H1 (cell line): ENCODE measurements around the gene TBC1D9. TPM values are rescaled to one million over a fixed set of nuclear protein-coding genes. Genes with fewer than 3 reads are reported as not detected.

ENCODE experiments used
- CTCF ChIA-PET: fragments of 300-600 bp; sonication (Branson Sonifier 250); formaldehyde crosslinking; loops from one replicate; lab custom pipeline; 2021; ENCODE audit not compliant: partially characterized antibody; lab: Charles Lee
- POLR2A ChIA-PET: fragments of 300-600 bp; sonication (Branson Sonifier 250); formaldehyde crosslinking; loops from one replicate; lab custom pipeline; 2021; ENCODE audit warnings: inconsistent platforms; ENCODE audit not compliant: partially characterized antibody; lab: Charles Lee
- DNase-seq, 2 experiments: peaks; one replicate each; pipeline versions ENCODE4 v3.0.0 to v3.0.0-alpha.2; 2010 to 2022; ENCODE audit warnings: low spot score in 2 of 2, low read depth in 1 of 2, mixed read lengths in 1 of 2
- FAIRE-seq: peaks from 2 replicates; lab custom pipeline; 2011; peaks lifted over from hg19 to GRCh38; lab: Jason Lieb, UNC
- H2AFZ ChIP-seq: 2 replicates; pipeline ENCODE4 v1.8.1; 2012; ENCODE audit warnings: low read length, inconsistent platforms
- H2AK5ac ChIP-seq: 2 replicates; pipeline ENCODE4 v1.6.1; 2013; ENCODE audit warnings: low read depth, low read length
- H2BK120ac ChIP-seq: replicated peaks from 2 replicates; pipeline ENCODE3; 2013; ENCODE audit warnings: low read depth, low read length, inconsistent platforms
- H2BK12ac ChIP-seq: 2 replicates; pipeline ENCODE4 v1.6.1; 2013; ENCODE audit warnings: low read depth, low read length
- H2BK15ac ChIP-seq: 2 replicates; pipeline ENCODE4 v1.6.1; 2013; ENCODE audit warnings: low read length
- H2BK20ac ChIP-seq: 2 replicates; pipeline ENCODE4 v1.6.1; 2013; ENCODE audit warnings: low read length
- H2BK5ac ChIP-seq: 2 replicates; pipeline ENCODE4 v1.6.1; 2013; ENCODE audit warnings: low read depth, low read length
- H3K14ac ChIP-seq: 2 replicates; pipeline ENCODE4 v1.6.1; 2013; ENCODE audit warnings: inconsistent platforms; ENCODE audit not compliant: insufficient read length
- H3K18ac ChIP-seq: 2 replicates; pipeline ENCODE4 v1.6.1; 2013; ENCODE audit warnings: low read length; ENCODE audit errors: extremely low read depth
- H3K23ac ChIP-seq: 2 replicates; pipeline ENCODE4 v1.6.1; 2013; ENCODE audit warnings: inconsistent platforms; ENCODE audit not compliant: insufficient read length
- H3K23me2 ChIP-seq: 2 replicates; pipeline ENCODE4 v1.6.1; 2013; ENCODE audit warnings: low read depth, low read length
- H3K27ac ChIP-seq: 2 replicates; pipeline ENCODE4 v1.6.1; 2011; ENCODE audit warnings: low read depth, low read length, inconsistent platforms
- H3K27me3 ChIP-seq, 4 experiments: replicated peaks in 1 of 4; 1 replicate in 1 of 4; 2 replicates in 3 of 4; pipeline versions ENCODE4 v1.6.1 to v1.8.1; 2011 to 2013; ENCODE audit warnings: low read length in 3 of 4, mild to moderate bottlenecking in 3 of 4, inconsistent platforms in 2 of 4, mixed read lengths in 2 of 4, moderate library complexity in 1 of 4; ENCODE audit not compliant: control insufficient read depth in 3 of 4, insufficient read depth in 3 of 4; ENCODE audit errors: extremely low read depth in 1 of 4
- H3K36me3 ChIP-seq, 4 experiments: 2 replicates each; pipeline versions ENCODE4 v1.6.1 to v1.8.1; 2011 to 2013; ENCODE audit warnings: mild to moderate bottlenecking in 4 of 4, low read length in 3 of 4, moderate library complexity in 2 of 4, control low read depth in 1 of 4, inconsistent platforms in 1 of 4; ENCODE audit not compliant: insufficient read depth in 4 of 4, control insufficient read depth in 2 of 4
- H3K4ac ChIP-seq: replicated peaks from 2 replicates; pipeline ENCODE3; 2013; ENCODE audit warnings: low read length, low read depth, mixed read lengths, inconsistent platforms; ENCODE audit not compliant: insufficient read length
- H3K4me1 ChIP-seq, 4 experiments: replicated peaks in 1 of 4; 1 replicate in 1 of 4; 2 replicates in 3 of 4; pipeline versions ENCODE4 v1.6.1 to v1.8.1; 2011 to 2013; ENCODE audit warnings: low read length in 3 of 4, inconsistent platforms in 2 of 4, mixed read lengths in 1 of 4; ENCODE audit not compliant: insufficient read depth in 4 of 4, control insufficient read depth in 3 of 4
- H3K4me2 ChIP-seq, 2 experiments: 2 replicates each; pipeline versions ENCODE4 v1.6.1 to v1.8.1; 2011 to 2013; ENCODE audit warnings: low read depth in 2 of 2, low read length in 2 of 2, control low read depth in 1 of 2, inconsistent platforms in 1 of 2, mild to moderate bottlenecking in 1 of 2; ENCODE audit not compliant: insufficient read depth in 1 of 2
- H3K4me3 ChIP-seq, 4 experiments: fragments of 200-600, 300-600 bp in 1 of 4; sonication (generic), shearing (Covaris generic), sonication (Bioruptor Twin) in 1 of 4; 2 replicates each; pipeline versions ENCODE4 v1.5.1 to v1.8.1; 2011 to 2016; ENCODE audit warnings: low read length in 4 of 4, low read depth in 3 of 4, control low read depth in 2 of 4, inconsistent platforms in 2 of 4, mild to moderate bottlenecking in 2 of 4, mixed read lengths in 1 of 4, moderate library complexity in 1 of 4; ENCODE audit not compliant: insufficient read depth in 2 of 4; ENCODE audit errors: extremely low read depth in 1 of 4
- H3K56ac ChIP-seq: replicated peaks from 2 replicates; pipeline ENCODE3; 2013; ENCODE audit warnings: low read depth, mild to moderate bottlenecking, mixed read lengths, low read length, inconsistent platforms; ENCODE audit not compliant: insufficient read length
- H3K79me1 ChIP-seq: 2 replicates; pipeline ENCODE4 v1.6.1; 2013; ENCODE audit warnings: low read depth, low read length, control low read depth
- H3K79me2 ChIP-seq, 2 experiments: 2 replicates each; pipeline versions ENCODE4 v1.6.1 to v1.8.1; 2012 to 2013; ENCODE audit warnings: low read length in 2 of 2, mild to moderate bottlenecking in 2 of 2, inconsistent platforms in 1 of 2; ENCODE audit not compliant: insufficient read depth in 2 of 2, control insufficient read depth in 1 of 2
- H3K9ac ChIP-seq, 4 experiments: replicated peaks in 1 of 4; 1 replicate in 1 of 4; 2 replicates in 3 of 4; pipeline versions ENCODE4 v1.6.1 to v1.8.1; 2011 to 2013; ENCODE audit warnings: low read depth in 3 of 4, low read length in 3 of 4, control low read depth in 2 of 4, mild to moderate bottlenecking in 2 of 4, moderate library complexity in 2 of 4, inconsistent platforms in 1 of 4; ENCODE audit errors: extremely low read depth in 1 of 4
- H3K9me3 ChIP-seq, 2 experiments: 2 replicates each; pipeline versions ENCODE4 v1.6.1 to v1.8.1; 2012 to 2013; ENCODE audit warnings: mild to moderate bottlenecking in 2 of 2, moderate library complexity in 2 of 2, control low read depth in 1 of 2, inconsistent platforms in 1 of 2, low read depth in 1 of 2, low read length in 1 of 2, mixed read lengths in 1 of 2; ENCODE audit not compliant: insufficient read depth in 2 of 2
- H4K20me1 ChIP-seq, 2 experiments: replicated peaks in 1 of 2; 2 replicates each; pipeline versions ENCODE3 to v1.8.1; 2011 to 2013; ENCODE audit warnings: inconsistent platforms in 2 of 2, low read length in 2 of 2, mild to moderate bottlenecking in 1 of 2; ENCODE audit not compliant: insufficient read depth in 2 of 2, control insufficient read depth in 1 of 2
- H4K5ac ChIP-seq: 2 replicates; pipeline ENCODE4 v1.6.1; 2013; ENCODE audit warnings: low read length, low read depth, mixed read lengths, inconsistent platforms; ENCODE audit not compliant: insufficient read length
- H4K8ac ChIP-seq: 2 replicates; pipeline ENCODE4 v1.8.0; 2013; ENCODE audit warnings: mild to moderate bottlenecking, moderate library complexity, low read length, inconsistent platforms; ENCODE audit not compliant: insufficient read depth; ENCODE audit errors: extremely low read depth
- H4K91ac ChIP-seq: replicated peaks from 2 replicates; pipeline ENCODE3; 2013; ENCODE audit warnings: low read length, mixed read lengths, inconsistent platforms; ENCODE audit not compliant: insufficient read length
- EP300 ChIP-seq, 2 experiments: IDR thresholded peaks; 1 replicate in 1 of 2; 2 replicates in 1 of 2; pipeline ENCODE4 v1.6.1; 2011 to 2012; ENCODE audit warnings: low read depth in 2 of 2, low read length in 2 of 2, mild to moderate bottlenecking in 2 of 2, borderline replicate concordance in 1 of 2, inconsistent platforms in 1 of 2, moderate library complexity in 1 of 2
- EZH2 ChIP-seq: fragments of 200-600 bp; sonication (generic); IDR thresholded peaks from 2 replicates; pipeline ENCODE4 v1.7.1; 2012; ENCODE audit warnings: low read depth, mild to moderate bottlenecking, moderate library complexity, low read length, inconsistent platforms; ENCODE audit not compliant: severe bottlenecking
- HDAC6 ChIP-seq: IDR thresholded peaks from one replicate; pipeline ENCODE4 v1.7.1; 2012; ENCODE audit warnings: low read depth, mild to moderate bottlenecking, inconsistent platforms, low read length, moderate library complexity
- POLR2A ChIP-seq, 2 experiments: IDR thresholded peaks; 1 replicate in 1 of 2; 2 replicates in 1 of 2; pipeline ENCODE4 v1.6.1; 2011; ENCODE audit warnings: low read depth in 2 of 2, low read length in 2 of 2, mild to moderate bottlenecking in 2 of 2; ENCODE audit errors: control extremely low read depth in 1 of 2
- RNF2 ChIP-seq: fragments of 200-900, 300-1000 bp; sonication (generic); IDR thresholded peaks from 2 replicates; pipeline ENCODE4 v1.7.1; 2016; ENCODE audit warnings: borderline replicate concordance, low read depth, mild to moderate bottlenecking, antibody characterized with exemption, low read length; ENCODE audit not compliant: poor library complexity, severe bottlenecking; ENCODE audit errors: missing control alignments
- SIX5 ChIP-seq: IDR thresholded peaks from 2 replicates; pipeline ENCODE4 v1.6.1; 2011; ENCODE audit warnings: mild to moderate bottlenecking, low read depth, low read length
- SP2 ChIP-seq: IDR thresholded peaks from 2 replicates; pipeline ENCODE4 v1.6.1; 2012; ENCODE audit warnings: mild to moderate bottlenecking, low read length, inconsistent platforms
- TAF7 ChIP-seq: optimal IDR thresholded peaks from 2 replicates; pipeline ENCODE3; 2011; ENCODE audit warnings: low read depth, mild to moderate bottlenecking, inconsistent platforms, low read length, moderate library complexity, borderline replicate concordance
- WGBS, 2 experiments: shearing (Covaris generic) in 1 of 2; methylation state at CpG; one replicate each; pipeline versions ENCODE4 v1.1.6 to v1.1.7; 2013 to 2015; ENCODE audit warnings: low lambda C conversion rate in 2 of 2, mixed read lengths in 2 of 2, inconsistent platforms in 1 of 2, low coverage in 1 of 2, missing lambda C conversion rate in 1 of 2; ENCODE audit not compliant: insufficient replicate concordance in 2 of 2, insufficient coverage in 1 of 2, insufficient read length in 1 of 2; ENCODE audit errors: extremely low coverage in 1 of 2, missing lambda C conversion rate in 1 of 2; 5-methylcytosine and 5-hydroxymethylcytosine counted together
- polyA plus RNA-seq, 7 experiments: library from polyadenylated mRNA; depleted of rRNA in 3 of 7; stranded (reverse) in 5 of 7; unstranded in 2 of 7; fragments of >200 nt in 5 of 7; fragments of 200-250 nt in 2 of 7; gene quantifications; 1 replicate in 5 of 7; 2 replicates in 1 of 7; 4 replicates in 1 of 7; pipeline versions ENCODE4 v1.2.1 to v1.2.3, GENCODE V29; 2011 to 2013; ENCODE audit warnings: missing spikeins in 2 of 7, mixed read lengths in 2 of 7
- total RNA-seq: library from RNA; stranded (reverse); fragmentation: NEBNext Ultra II Directional; extraction: Animal tissue kit (Norgen Biotek cat#: 25700); gene quantifications from 2 replicates; pipeline ENCODE4 v1.2.1, GENCODE V29; 2021
- TF ChIP-seq, protein P1 (sequence below), 3 experiments: IDR thresholded peaks; 1 replicate in 2 of 3; 2 replicates in 1 of 3; pipeline versions ENCODE4 v1.5.1 to v1.6.1; 2011; ENCODE audit warnings: low read length in 3 of 3, mild to moderate bottlenecking in 3 of 3, inconsistent platforms in 2 of 3, low read depth in 1 of 3, moderate library complexity in 1 of 3; ENCODE audit not compliant: insufficient read depth in 1 of 3; ENCODE audit errors: control extremely low read depth in 1 of 3

Gene TBC1D9
- total and polyA plus RNA-seq, 2 of the 8 experiments (the other 6 are each of a cell fraction or from before 2014, with no cell fraction given) = 0.94 to 1.0 TPM

DNA sequence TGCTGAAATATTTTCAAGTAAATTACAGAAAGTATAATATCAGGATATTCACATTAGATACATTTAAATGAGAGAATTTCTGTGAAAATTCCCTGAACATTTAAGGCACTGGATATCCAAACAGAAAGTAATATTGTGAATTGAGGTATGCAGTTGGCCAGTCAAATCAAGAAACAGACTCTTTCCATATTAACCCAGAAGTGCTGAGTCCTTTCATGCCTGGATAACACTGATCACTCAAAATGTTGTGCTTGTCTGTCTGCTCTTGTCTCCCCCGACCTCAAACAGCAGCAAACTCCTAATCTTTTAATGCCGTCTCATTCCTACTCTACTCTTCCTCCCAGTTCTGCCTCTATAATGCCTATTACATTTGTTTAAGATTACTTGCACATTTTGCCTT is 51.2 kb downstream of the TBC1D9 start:
- TF ChIP-seq EZH2 = no peak
- TF ChIP-seq RNF2 = no peak
- TF ChIP-seq SP2 = no peak
- no peak for TF ChIP-seq HDAC6
- no peak for TF ChIP-seq SIX5
- TF ChIP-seq TAF7 = no peak
- TF ChIP-seq, protein P1, sequence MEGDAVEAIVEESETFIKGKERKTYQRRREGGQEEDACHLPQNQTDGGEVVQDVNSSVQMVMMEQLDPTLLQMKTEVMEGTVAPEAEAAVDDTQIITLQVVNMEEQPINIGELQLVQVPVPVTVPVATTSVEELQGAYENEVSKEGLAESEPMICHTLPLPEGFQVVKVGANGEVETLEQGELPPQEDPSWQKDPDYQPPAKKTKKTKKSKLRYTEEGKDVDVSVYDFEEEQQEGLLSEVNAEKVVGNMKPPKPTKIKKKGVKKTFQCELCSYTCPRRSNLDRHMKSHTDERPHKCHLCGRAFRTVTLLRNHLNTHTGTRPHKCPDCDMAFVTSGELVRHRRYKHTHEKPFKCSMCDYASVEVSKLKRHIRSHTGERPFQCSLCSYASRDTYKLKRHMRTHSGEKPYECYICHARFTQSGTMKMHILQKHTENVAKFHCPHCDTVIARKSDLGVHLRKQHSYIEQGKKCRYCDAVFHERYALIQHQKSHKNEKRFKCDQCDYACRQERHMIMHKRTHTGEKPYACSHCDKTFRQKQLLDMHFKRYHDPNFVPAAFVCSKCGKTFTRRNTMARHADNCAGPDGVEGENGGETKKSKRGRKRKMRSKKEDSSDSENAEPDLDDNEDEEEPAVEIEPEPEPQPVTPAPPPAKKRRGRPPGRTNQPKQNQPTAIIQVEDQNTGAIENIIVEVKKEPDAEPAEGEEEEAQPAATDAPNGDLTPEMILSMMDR (IDR thresholded peaks at IDR 0.05; ENCODE audit: control extremely low read depth in 1 of 3, insufficient read depth in 1 of 3, low read depth in 1 of 3, low read length in 3 of 3) = no peak
- no peak for TF ChIP-seq EP300 (IDR thresholded peaks at IDR 0.05; ENCODE audit: borderline replicate concordance in 1 of 2, low read depth in 2 of 2, low read length in 2 of 2)
- no peak for TF ChIP-seq POLR2A (IDR thresholded peaks at IDR 0.05; ENCODE audit: control extremely low read depth in 1 of 2, low read depth in 2 of 2, low read length in 2 of 2)

More for the DNA sequence above, 51.2 kb downstream of the TBC1D9 start:
- no peaks in the 10 kb centered on the region for H4K20me1 ChIP-seq
- CTCF ChIA-PET = no interaction called here
- H3K79me1 ChIP-seq = no peaks in the 10 kb centered on the region
- H3K18ac ChIP-seq = no peak overlapping the region
- no peak overlapping the region for H4K91ac ChIP-seq
- H3K79me2 ChIP-seq = no peaks in the 10 kb centered on the region
- no peak overlapping the region for H3K4ac ChIP-seq
- no peak overlapping the region for H4K5ac ChIP-seq
- H3K9ac ChIP-seq = no peak overlapping the region
- H2AK5ac ChIP-seq = no peak overlapping the region
- no peaks in the 10 kb centered on the region for H3K27me3 ChIP-seq
- no peak overlapping the region for H3K23ac ChIP-seq
- no peaks in the 10 kb centered on the region; the same call in 1 of the 2 replicates for H3K23me2 ChIP-seq
- no peaks in the 10 kb centered on the region for H3K36me3 ChIP-seq
- H2AFZ ChIP-seq = no peak overlapping the region
- no peak for DNase-seq
- H3K27ac ChIP-seq = no peak overlapping the region
- no peaks in the 10 kb centered on the region; a peak in 1 of 7 replicates for H3K4me1 ChIP-seq
- H2BK5ac ChIP-seq = no peak overlapping the region
- H2BK15ac ChIP-seq = no peak overlapping the region
- no peak overlapping the region for H3K56ac ChIP-seq
- peaks cover 6 to 8% of the 10 kb centered on the region in 2 experiments for H3K9me3 ChIP-seq
- H3K4me2 ChIP-seq = no peak overlapping the region
- no peak overlapping the region for H3K4me3 ChIP-seq
- no peak overlapping the region for H2BK20ac ChIP-seq
- H2BK120ac ChIP-seq = no peak overlapping the region
- POLR2A ChIA-PET = no interaction called here
- FAIRE-seq = no peak
- WGBS, 2 experiments = 88% methylated on average over 2 of the region's 2 CpGs; no CpG with 5 or more reads in 1 of the 2 experiments
- H3K14ac ChIP-seq = no peak overlapping the region
- no peak overlapping the region for H4K8ac ChIP-seq
- H2BK12ac ChIP-seq = no peak overlapping the region
